GM12878 (cell line): ENCODE data around the gene ANXA11. TPM values are rescaled to one million over a fixed set of nuclear protein-coding genes. Genes with fewer than 3 reads are reported as not detected.

Source experiments
- ATAC-seq: fragments of 200-7000 bp; cut with Tn5 transposase; 3 replicates; pipeline ENCODE4 v1.9.1; 2020; ENCODE audit warnings: mild to moderate bottlenecking, moderate library complexity
- BruUV-seq: library from RNA; stranded (reverse); fragments of 400-500 nt; replicated peaks from 2 replicates; lab custom pipeline; 2021; lab: Mats Ljungman, UMichigan
- CTCF ChIA-PET: fragments of 300-600 bp; sonication (Branson Sonifier 250); formaldehyde crosslinking; extraction: SDS; loops from one replicate; lab custom pipeline; 2021; ENCODE audit warnings: inconsistent platforms; lab: Yijun Ruan, JAX
- POLR2A ChIA-PET: fragments of 350-600 bp; formaldehyde crosslinking; extraction: SDS; loops from one replicate; lab custom pipeline; 2021; ENCODE audit warnings: inconsistent platforms; lab: Charles Lee
- RAD21 ChIA-PET: fragments of 300-600 bp; sonication (Branson Sonifier 250); formaldehyde crosslinking; loops from one replicate; lab custom pipeline; 2023; ENCODE audit warnings: antibody characterized with exemption; ENCODE audit not compliant: unreplicated experiment; lab: Charles Lee
- SMC1A ChIA-PET: fragments of 300-600 bp; sonication (Branson Sonifier 250); formaldehyde crosslinking; loops from one replicate; lab custom pipeline; 2023; ENCODE audit not compliant: unreplicated experiment, uncharacterized antibody; lab: Charles Lee
- DNase-seq: peaks from one replicate; pipeline ENCODE4 v3.0.0-alpha.2; 2011; ENCODE audit warnings: low read depth, low spot score
- FAIRE-seq: peaks from 3 replicates; lab custom pipeline; 2011; peaks lifted over from hg19 to GRCh38; lab: Jason Lieb, UNC
- H2AFZ ChIP-seq: 2 replicates; pipeline ENCODE4 v1.6.0; 2011; ENCODE audit warnings: low read depth, low read length, control low read depth; ENCODE audit not compliant: control insufficient read depth
- H3K27ac ChIP-seq: 2 replicates; pipeline ENCODE4 v1.5.1; 2011; ENCODE audit warnings: control low read depth; ENCODE audit not compliant: control insufficient read depth, insufficient read depth
- H3K27me3 ChIP-seq, 2 experiments: replicated peaks in 1 of 2; 2 replicates each; pipeline versions ENCODE4 v1.6.0 to v1.6.1; 2011; ENCODE audit warnings: low read length in 1 of 2; ENCODE audit not compliant: control insufficient read depth in 2 of 2, insufficient read depth in 2 of 2
- H3K36me3 ChIP-seq, 2 experiments: 2 replicates each; pipeline ENCODE4 v1.5.1; 2011; ENCODE audit warnings: low read length in 1 of 2; ENCODE audit not compliant: control insufficient read depth in 2 of 2, insufficient read depth in 2 of 2
- H3K4me1 ChIP-seq: 2 replicates; pipeline ENCODE4 v1.6.1; 2011; ENCODE audit warnings: mild to moderate bottlenecking, low read length, moderate library complexity, mixed read lengths; ENCODE audit not compliant: control insufficient read depth, insufficient read depth
- H3K4me2 ChIP-seq: 2 replicates; pipeline ENCODE4 v1.6.0; 2011; ENCODE audit warnings: control low read depth; ENCODE audit not compliant: control insufficient read depth, insufficient read depth
- H3K4me3 ChIP-seq: fragments of 200-600 bp; sonication (generic); 2 replicates; pipeline ENCODE4 v1.5.1; 2016
- H3K79me2 ChIP-seq: 2 replicates; pipeline ENCODE4 v1.6.0; 2011; ENCODE audit warnings: low read length; ENCODE audit not compliant: control insufficient read depth, insufficient read depth
- H3K9ac ChIP-seq: 2 replicates; pipeline ENCODE4 v1.8.0; 2011; ENCODE audit warnings: low read length, control low read depth, mixed read lengths; ENCODE audit not compliant: control insufficient read depth, insufficient read depth
- H3K9me3 ChIP-seq: replicated peaks from 3 replicates; pipeline ENCODE4 v1.5.1; 2011; ENCODE audit warnings: mild to moderate bottlenecking, low read length; ENCODE audit not compliant: control insufficient read depth, insufficient read depth
- H4K20me1 ChIP-seq: 2 replicates; pipeline ENCODE4 v1.6.0; 2011; ENCODE audit not compliant: control insufficient read depth, insufficient read depth
- CBFB ChIP-seq: IDR thresholded peaks from 2 replicates; pipeline ENCODE4 v1.6.1; 2016; ENCODE audit warnings: antibody characterized with exemption, low read depth
- CREB1 ChIP-seq: IDR thresholded peaks from 2 replicates; pipeline ENCODE4 v1.6.1; 2012; ENCODE audit warnings: low read depth, mild to moderate bottlenecking, inconsistent platforms
- FOS ChIP-seq: IDR thresholded peaks from 3 replicates; pipeline ENCODE4 v1.6.1; 2011; ENCODE audit warnings: borderline replicate concordance; ENCODE audit not compliant: insufficient read length; ENCODE audit errors: extremely low read depth
- FOXK2 ChIP-seq: fragments of 450-650 bp; IDR thresholded peaks from 2 replicates; pipeline ENCODE4 v1.6.1; 2017; ENCODE audit warnings: mild to moderate bottlenecking, moderate library complexity
- FOXM1 ChIP-seq: IDR thresholded peaks from 2 replicates; pipeline ENCODE4 v1.6.1; 2012; ENCODE audit warnings: low read depth, mild to moderate bottlenecking, inconsistent platforms, low read length, moderate library complexity
- HDAC2 ChIP-seq: fragments of 200-600 bp; sonication (generic); IDR thresholded peaks from 2 replicates; pipeline ENCODE4 v1.6.1; 2017
- KAT2A ChIP-seq: conservative IDR thresholded peaks from 2 replicates; pipeline ENCODE4 v1.6.1; 2011; ENCODE audit warnings: low read depth, low read length; ENCODE audit not compliant: control insufficient read depth
- MXI1 ChIP-seq: fragments of 150-350 bp; IDR thresholded peaks from 2 replicates; pipeline ENCODE4 v1.6.1; 2011; ENCODE audit warnings: low read depth, mild to moderate bottlenecking, inconsistent platforms, low read length, improper control_type of control experiment
- MYC ChIP-seq: IDR thresholded peaks from 2 replicates; pipeline ENCODE4 v1.6.1; 2011; ENCODE audit warnings: mild to moderate bottlenecking, low read length, moderate library complexity, inconsistent platforms; ENCODE audit not compliant: insufficient read depth, insufficient replicate concordance, insufficient read length, severe bottlenecking
- PML ChIP-seq: IDR thresholded peaks from 2 replicates; pipeline ENCODE4 v1.6.1; 2012; ENCODE audit warnings: low read length, inconsistent platforms
- PRDM15 ChIP-seq: fragments of 450-650 bp; formaldehyde crosslinking; IDR thresholded peaks from 2 replicates; pipeline ENCODE4 v1.4.0; 2020; ENCODE audit warnings: mild to moderate bottlenecking, moderate library complexity
- SIX5 ChIP-seq: IDR thresholded peaks from 2 replicates; pipeline ENCODE4 v1.6.1; 2011; ENCODE audit warnings: mild to moderate bottlenecking, low read depth, low read length, moderate library complexity; ENCODE audit not compliant: severe bottlenecking
- ZBTB40 ChIP-seq: fragments of 450-650 bp; IDR thresholded peaks from 2 replicates; pipeline ENCODE4 v1.6.1; 2016; ENCODE audit warnings: mild to moderate bottlenecking, moderate library complexity, borderline replicate concordance
- WGBS: methylation state at CpG from one replicate; pipeline ENCODE4 v1.1.6; 2016; ENCODE audit warnings: low lambda C conversion rate; ENCODE audit not compliant: insufficient replicate concordance, insufficient coverage; ENCODE audit errors: missing lambda C conversion rate; 5-methylcytosine and 5-hydroxymethylcytosine counted together
- in situ Hi-C: fragments of 300-500 bp; cut with MboI; formaldehyde crosslinking; loops from 9 replicates; pipeline ENCODE4 v1.14.3; 2018; ENCODE audit warnings: mixed read lengths
- intact Hi-C: fragments of 100-400 bp; cut with micrococcal nuclease; formaldehyde crosslinking; loops from one replicate; pipeline ENCODE4 v1.14.2; 2022; ENCODE audit not compliant: unreplicated experiment
- polyA plus RNA-seq, 11 experiments: library from polyadenylated mRNA; depleted of rRNA in 4 of 11; unstranded in 6 of 11; stranded (reverse) in 5 of 11; fragments of >200 nt; fragmentation: Nextera tagmentation in 4 of 11; fragmentation: Illumina TruSeq in 1 of 11; extraction: Ambion mirVana in 4 of 11; extraction: Trizol in 1 of 11; gene quantifications; 1 replicate in 1 of 11; 2 replicates in 10 of 11; pipeline versions ENCODE4 v1.2.1 to v1.2.3, GENCODE V29; 2011 to 2016; ENCODE audit warnings: inconsistent platforms in 2 of 11, missing spikeins in 2 of 11, low read depth in 1 of 11
- total RNA-seq, 4 experiments: library from RNA; depleted of rRNA in 3 of 4; stranded (reverse); fragments of >200 nt in 3 of 4; fragmentation: Illumina TruSeq in 1 of 4; extraction: Trizol in 1 of 4; gene quantifications; 2 replicates each; pipeline versions ENCODE4 v1.2.1 to v1.2.3, GENCODE V29; 2013 to 2021
- TF ChIP-seq, protein P1 (sequence below): IDR thresholded peaks from 2 replicates; pipeline ENCODE4 v1.6.1; 2012; ENCODE audit warnings: mild to moderate bottlenecking, low read depth, low read length

Gene ANXA11
- total and polyA plus RNA-seq, 10 of the 15 experiments (the other 5 are each of a cell fraction or from before 2014, with no cell fraction given), result 25.0 to 129 (median 72.2) TPM

DNA sequence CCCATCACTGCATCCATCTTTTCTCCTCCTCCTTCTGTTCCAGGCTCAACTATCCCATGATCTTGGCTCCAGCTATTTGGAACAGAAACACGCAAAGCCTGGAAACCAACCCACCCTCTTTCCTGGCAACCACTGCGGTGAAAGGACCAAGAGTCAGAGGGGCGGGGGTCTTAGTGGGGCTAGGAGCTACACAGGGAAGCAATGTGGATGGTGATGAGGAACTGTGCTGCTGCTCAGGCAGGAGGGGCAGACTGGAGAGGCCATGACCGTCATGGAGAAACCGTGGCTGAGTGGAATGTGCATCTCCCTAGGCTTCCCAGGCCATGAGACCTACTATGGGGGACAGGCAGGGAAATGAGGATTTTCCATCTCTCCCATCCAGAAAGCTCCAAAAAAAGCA lies 47.2 kb downstream of the ANXA11 start:
- no TSS peak for BruUV-seq
- no peak overlapping the region for H3K27ac ChIP-seq
- no peaks in the 10 kb centered on the region for H3K27me3 ChIP-seq
- ChIA-PET POLR2A (no interaction called here), RAD21 (no interaction called here), SMC1A (interaction anchor here (1.2 kb wide), 1 partner anchor 14 kb away, joined by 3 read pairs; no protein-coding TSS in a partner anchor), CTCF (interaction anchor here (2.0 kb wide), 1 partner anchor 14 kb away, joined by 8 read pairs; no protein-coding TSS in a partner anchor)
- H4K20me1 ChIP-seq, result no peaks in the 10 kb centered on the region
- no peak overlapping the region for H3K4me3 ChIP-seq
- ATAC-seq (no peak), DNase-seq (no peak), FAIRE-seq (no peak)
- in situ Hi-C loops, result no loop called here
- peaks cover 20 to 25% of the 10 kb centered on the region in 2 experiments; a peak in 3 of 4 replicates for H3K36me3 ChIP-seq
- 99% methylated on average over 5 of the region's 5 CpGs for WGBS
- H3K79me2 ChIP-seq, result no peaks in the 10 kb centered on the region
- H2AFZ ChIP-seq, result no peak overlapping the region
- intact Hi-C loops, result no loop called here
- H3K9ac ChIP-seq, result no peak overlapping the region
- H3K9me3 ChIP-seq, result no peaks in the 10 kb centered on the region
- H3K4me2 ChIP-seq, result no peak overlapping the region
- peaks cover 5% of the 10 kb centered on the region for H3K4me1 ChIP-seq
- no peak for TF ChIP-seq ZBTB40
- no peak for TF ChIP-seq CREB1
- no peak for TF ChIP-seq FOXM1
- TF ChIP-seq HDAC2, result no peak
- TF ChIP-seq KAT2A, result no peak
- no peak for TF ChIP-seq FOS
- no peak for TF ChIP-seq CBFB
- TF ChIP-seq FOXK2, result no peak
- TF ChIP-seq SIX5, result no peak
- no peak for TF ChIP-seq MXI1
- no peak for TF ChIP-seq PML
- no peak for TF ChIP-seq PRDM15 (CRISPR knock-in tag)
- TF ChIP-seq, protein P1, sequence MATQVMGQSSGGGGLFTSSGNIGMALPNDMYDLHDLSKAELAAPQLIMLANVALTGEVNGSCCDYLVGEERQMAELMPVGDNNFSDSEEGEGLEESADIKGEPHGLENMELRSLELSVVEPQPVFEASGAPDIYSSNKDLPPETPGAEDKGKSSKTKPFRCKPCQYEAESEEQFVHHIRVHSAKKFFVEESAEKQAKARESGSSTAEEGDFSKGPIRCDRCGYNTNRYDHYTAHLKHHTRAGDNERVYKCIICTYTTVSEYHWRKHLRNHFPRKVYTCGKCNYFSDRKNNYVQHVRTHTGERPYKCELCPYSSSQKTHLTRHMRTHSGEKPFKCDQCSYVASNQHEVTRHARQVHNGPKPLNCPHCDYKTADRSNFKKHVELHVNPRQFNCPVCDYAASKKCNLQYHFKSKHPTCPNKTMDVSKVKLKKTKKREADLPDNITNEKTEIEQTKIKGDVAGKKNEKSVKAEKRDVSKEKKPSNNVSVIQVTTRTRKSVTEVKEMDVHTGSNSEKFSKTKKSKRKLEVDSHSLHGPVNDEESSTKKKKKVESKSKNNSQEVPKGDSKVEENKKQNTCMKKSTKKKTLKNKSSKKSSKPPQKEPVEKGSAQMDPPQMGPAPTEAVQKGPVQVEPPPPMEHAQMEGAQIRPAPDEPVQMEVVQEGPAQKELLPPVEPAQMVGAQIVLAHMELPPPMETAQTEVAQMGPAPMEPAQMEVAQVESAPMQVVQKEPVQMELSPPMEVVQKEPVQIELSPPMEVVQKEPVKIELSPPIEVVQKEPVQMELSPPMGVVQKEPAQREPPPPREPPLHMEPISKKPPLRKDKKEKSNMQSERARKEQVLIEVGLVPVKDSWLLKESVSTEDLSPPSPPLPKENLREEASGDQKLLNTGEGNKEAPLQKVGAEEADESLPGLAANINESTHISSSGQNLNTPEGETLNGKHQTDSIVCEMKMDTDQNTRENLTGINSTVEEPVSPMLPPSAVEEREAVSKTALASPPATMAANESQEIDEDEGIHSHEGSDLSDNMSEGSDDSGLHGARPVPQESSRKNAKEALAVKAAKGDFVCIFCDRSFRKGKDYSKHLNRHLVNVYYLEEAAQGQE, result no peak
- TF ChIP-seq MYC, result no peak
